ENCODE data around the gene SOD2. TPM values are rescaled to one million over a fixed set of nuclear protein-coding genes. Genes with fewer than 3 reads are reported as not detected.
"Not testable (repeated sequence)": the region's sequence is repeated elsewhere in the genome, so short reads cannot be mapped to it uniquely, and the experiment has no call there.

SOD2 gene
- total RNA-seq, 2 experiments from 2014 or later: 103 to 108 TPM

GRCh38 chr6:159661977-159662376, 31.1 kb downstream of the SOD2 start:
- H3K4me3 Mint-ChIP-seq; intact Hi-C loops (cut with micrococcal nuclease); POLR2A ChIA-PET; DNase-seq; H3K9me3 Mint-ChIP-seq; CTCF ChIA-PET; H3K4me1 Mint-ChIP-seq (ENCODE audit: low read depth); H3K27ac Mint-ChIP-seq; H3K27me3 Mint-ChIP-seq: not testable (repeated sequence)
- peaks cover 28% of the 10 kb centered on the region for H3K36me3 Mint-ChIP-seq

- ChIA-PET CTCF (interaction anchor here (0.6 to 6.7 kb wide), 25 partner anchors 8 to 521 kb away, joined by 3 to 130 read pairs (median 4); partner anchors contain the start of gene FNDC1), POLR2A (no interaction called here)
- H3K9me3 Mint-ChIP-seq: peaks cover 2% of the 10 kb centered on the region
- H3K27me3 Mint-ChIP-seq: no peaks in the 10 kb centered on the region
- H3K36me3 Mint-ChIP-seq: peaks cover 12% of the 10 kb centered on the region
- DNase-seq: no peak
- no peak overlapping the region for H3K27ac Mint-ChIP-seq
- no peaks in the 10 kb centered on the region for H3K4me1 Mint-ChIP-seq (ENCODE audit: low read depth)
- H3K4me3 Mint-ChIP-seq: no peak overlapping the region
- intact Hi-C loops (cut with micrococcal nuclease): no loop called here
These were observed 37.5 kb downstream of the SOD2 start for GRCh38 chr6:159655409-159655988.

DNA sequence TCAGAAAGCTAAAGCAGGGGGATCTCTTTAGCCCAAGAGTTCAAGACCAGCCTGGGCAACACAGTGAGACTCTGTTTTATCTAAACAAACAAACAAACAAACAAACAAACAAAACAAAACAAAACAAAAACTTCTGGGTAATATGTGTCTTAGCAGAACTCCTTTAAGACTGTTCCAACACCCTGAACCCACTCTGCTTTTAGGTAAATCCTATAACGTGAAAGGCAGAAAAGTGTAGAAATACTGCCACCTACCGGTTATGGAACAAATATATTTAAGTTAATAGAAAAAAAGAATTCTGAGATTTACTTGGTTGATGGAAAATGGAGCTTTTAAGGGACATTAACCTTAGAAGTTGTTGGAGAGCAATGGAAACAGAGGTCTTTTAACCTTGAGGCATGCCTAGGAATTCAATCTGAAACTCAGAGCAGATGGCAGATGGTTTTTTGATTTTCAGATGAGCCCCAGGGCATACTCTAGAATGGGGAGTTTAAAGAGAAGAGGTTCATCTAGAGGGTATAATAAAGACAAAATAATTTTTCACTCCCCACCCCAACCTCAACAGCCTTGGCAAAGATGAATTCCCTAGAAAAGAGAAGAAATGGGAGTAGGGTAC, 38.5 kb downstream of the SOD2 start:
- Mint-ChIP-seq H3K4me1 (ENCODE audit: low read depth) (no peaks in the 10 kb centered on the region), H3K27me3 (no peaks in the 10 kb centered on the region), H3K27ac (no peak overlapping the region), H3K9me3 (peaks cover 2% of the 10 kb centered on the region), H3K36me3 (peaks cover 7% of the 10 kb centered on the region), H3K4me3 (no peak overlapping the region)
- intact Hi-C loops (cut with micrococcal nuclease): loop anchor here (1.0 kb wide), 2 partner anchors 402 to 480 kb away; no protein-coding TSS in a partner anchor
- ChIA-PET CTCF (interaction anchor here (0.6 to 6.7 kb wide), 30 partner anchors 9 to 520 kb away, joined by 3 to 130 read pairs (median 4); partner anchors contain the start of gene FNDC1), POLR2A (no interaction called here)
- no peak for DNase-seq

DNA sequence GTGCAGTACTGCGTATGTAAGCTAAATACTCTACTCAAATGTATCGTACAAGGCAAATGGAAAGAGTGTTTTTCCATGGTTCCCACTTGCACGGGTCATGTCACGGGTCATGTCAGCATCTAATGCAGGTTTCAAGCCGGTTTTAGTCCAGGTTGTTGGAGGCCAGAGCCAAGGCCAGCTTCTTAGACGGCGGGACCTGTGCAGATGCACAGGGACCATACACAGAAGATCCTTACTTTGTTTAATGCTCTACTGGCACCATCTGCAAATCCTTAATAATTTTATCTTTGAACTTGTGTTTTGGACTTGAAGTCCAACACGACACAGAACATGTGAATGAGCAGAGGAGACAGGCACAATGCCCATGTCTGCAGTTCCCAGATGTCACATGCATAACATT, 42.7 kb downstream of the SOD2 start:
- ChIA-PET CTCF (no interaction called here), POLR2A (no interaction called here)
- H3K4me3 Mint-ChIP-seq: no peak overlapping the region
- no peaks in the 10 kb centered on the region for H3K27me3 Mint-ChIP-seq
- no peaks in the 10 kb centered on the region for H3K9me3 Mint-ChIP-seq
- H3K27ac Mint-ChIP-seq: no peak overlapping the region
- no peak for DNase-seq
- H3K4me1 Mint-ChIP-seq (ENCODE audit: low read depth): peaks cover 2% of the 10 kb centered on the region
- H3K36me3 Mint-ChIP-seq: no peaks in the 10 kb centered on the region
- intact Hi-C loops (cut with micrococcal nuclease): no loop called here

DNA sequence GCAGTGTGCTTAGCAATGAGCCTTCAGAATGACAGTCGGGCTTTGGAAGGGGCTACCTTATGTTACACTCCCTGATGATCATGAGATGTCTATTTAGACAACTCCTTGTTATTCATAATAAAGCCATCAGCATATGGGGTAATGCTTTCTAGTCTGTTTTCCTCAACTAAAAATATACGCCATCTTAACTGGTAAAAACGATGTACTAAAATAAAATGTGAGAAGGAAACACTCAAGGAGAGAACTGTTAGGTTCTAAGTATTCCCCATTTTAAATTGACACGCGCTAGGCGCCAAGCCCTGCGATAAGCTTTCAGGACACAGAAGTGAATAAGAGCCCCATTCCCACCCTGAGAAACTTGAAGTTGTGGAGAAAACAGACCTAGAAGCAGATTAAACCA, 43.6 kb downstream of the SOD2 start:
- H3K9me3 Mint-ChIP-seq: no peaks in the 10 kb centered on the region
- no peaks in the 10 kb centered on the region for H3K27me3 Mint-ChIP-seq
- DNase-seq: no peak
- CTCF ChIA-PET: interaction anchor here (0.7 to 1.0 kb wide), 2 partner anchors 9 to 397 kb away, joined by 4 read pairs; no protein-coding TSS in a partner anchor
- POLR2A ChIA-PET: no interaction called here
- no peak overlapping the region for H3K4me3 Mint-ChIP-seq
- no peaks in the 10 kb centered on the region for H3K36me3 Mint-ChIP-seq
- no peak overlapping the region for H3K27ac Mint-ChIP-seq
- intact Hi-C loops (cut with micrococcal nuclease): no loop called here
- H3K4me1 Mint-ChIP-seq (ENCODE audit: low read depth): peaks cover 2% of the 10 kb centered on the region

- DNase-seq: no peak
- Mint-ChIP-seq H3K27me3 (no peaks in the 10 kb centered on the region), H3K36me3 (peaks cover under 1% of the 10 kb centered on the region), H3K27ac (no peak overlapping the region), H3K4me3 (no peak overlapping the region), H3K4me1 (ENCODE audit: low read depth) (peaks cover 2% of the 10 kb centered on the region), H3K9me3 (no peaks in the 10 kb centered on the region)
- CTCF ChIA-PET: interaction anchor here (1.1 to 2.2 kb wide), 3 partner anchors 8 to 473 kb away, joined by 3 to 7 read pairs (median 4); no protein-coding TSS in a partner anchor
- POLR2A ChIA-PET: no interaction called here
- intact Hi-C loops (cut with micrococcal nuclease): no loop called here
These were observed 46.3 kb downstream of the SOD2 start for GRCh38 chr6:159646733-159647132.

DNA sequence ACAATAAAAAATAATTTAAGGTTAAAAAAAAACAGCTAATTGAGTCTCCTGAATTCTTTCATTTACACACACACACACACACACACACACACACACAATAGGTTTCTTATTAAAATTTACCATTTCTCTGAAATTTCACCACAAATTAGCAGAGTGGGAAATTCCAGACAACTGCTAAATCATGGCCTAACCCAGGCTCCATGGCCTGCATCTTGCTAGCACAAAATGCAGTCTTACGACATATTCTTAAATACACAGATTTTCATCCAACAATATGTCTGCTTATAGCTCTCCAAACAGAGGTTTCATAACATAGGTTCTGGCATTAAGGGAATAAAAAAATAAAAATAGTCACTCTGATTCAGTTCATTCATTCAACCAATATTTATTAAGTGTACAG, 46.9 kb downstream of the SOD2 start:
- H3K9me3 Mint-ChIP-seq: peaks cover 3% of the 10 kb centered on the region
- intact Hi-C loops (cut with micrococcal nuclease): no loop called here
- H3K27ac Mint-ChIP-seq: no peak overlapping the region
- peaks cover 2% of the 10 kb centered on the region for H3K4me1 Mint-ChIP-seq (ENCODE audit: low read depth)
- no peak overlapping the region for H3K4me3 Mint-ChIP-seq
- ChIA-PET POLR2A (no interaction called here), CTCF (interaction anchor here (1.3 to 2.2 kb wide), 2 partner anchors 9 to 472 kb away, joined by 4 to 7 read pairs; no protein-coding TSS in a partner anchor)
- no peak for DNase-seq
- no peaks in the 10 kb centered on the region for H3K27me3 Mint-ChIP-seq
- H3K36me3 Mint-ChIP-seq: peaks cover 3% of the 10 kb centered on the region

- Mint-ChIP-seq H3K4me1 (ENCODE audit: low read depth) (peaks cover 2% of the 10 kb centered on the region), H3K9me3 (peaks cover 5% of the 10 kb centered on the region), H3K4me3 (no peak overlapping the region), H3K36me3 (peaks cover 4% of the 10 kb centered on the region), H3K27ac (no peak overlapping the region), H3K27me3 (no peaks in the 10 kb centered on the region)
- DNase-seq: no peak
- intact Hi-C loops (cut with micrococcal nuclease): no loop called here
- ChIA-PET CTCF (interaction anchor here (1.3 kb wide), 1 partner anchor 9 kb away, joined by 4 read pairs; no protein-coding TSS in a partner anchor), POLR2A (no interaction called here)
These were observed 47.4 kb downstream of the SOD2 start for GRCh38 chr6:159645640-159646039.

Other genes starting within 250 kb of the SOD2 start
- 10 to 100 TPM; 87.6 to 90.2 TPM for gene WTAP, start 34.3 kb upstream of the SOD2 start, total RNA-seq
- gene ACAT2, start 68.8 kb upstream of the SOD2 start, total RNA-seq: 100 to 1,000 TPM; 115 to 116 TPM
- 100 to 1,000 TPM; 429 to 438 TPM for gene TCP1, start 96.4 kb upstream of the SOD2 start, total RNA-seq
- 10 to 100 TPM; 84.6 to 89.9 TPM for gene MRPL18, start 97.2 kb upstream of the SOD2 start, total RNA-seq
- under 1 TPM; 0.29 to 0.31 TPM for gene PNLDC1, start 107.0 kb upstream of the SOD2 start, total RNA-seq
- gene MAS1, start 197.7 kb upstream of the SOD2 start, total RNA-seq: not detected